Measurements from ENCODE around the gene ZFAND6.

Gene ZFAND6

GRCh38 chr15:80052597-80053304, 6.7 kb upstream of the ZFAND6 start:
- DNase-seq, result no peak

- DNase-seq, result no peak
These were observed 3.5 kb upstream of the ZFAND6 start for GRCh38 chr15:80055933-80056332.

GRCh38 chr15:80058044-80058443, 1.4 kb upstream of the ZFAND6 start:
- no peak for DNase-seq

GRCh38 chr15:80059786-80060355, 395 bp downstream of the ZFAND6 start:
- peak; percentile 69 for DNase-seq

- DNase-seq, result peak; percentile 37
These were observed 1.0 kb downstream of the ZFAND6 start for GRCh38 chr15:80060356-80061006.

GRCh38 chr15:80061582-80061981, 2.1 kb downstream of the ZFAND6 start:
- no peak for DNase-seq

GRCh38 chr15:80066912-80067311, 7.4 kb downstream of the ZFAND6 start:
- DNase-seq, result no peak

GRCh38 chr15:80068578-80068977, 9.1 kb downstream of the ZFAND6 start:
- DNase-seq, result no peak

GRCh38 chr15:80070840-80071239, 11.4 kb downstream of the ZFAND6 start:
- no peak for DNase-seq

GRCh38 chr15:80071652-80072051, 12.2 kb downstream of the ZFAND6 start:
- DNase-seq, result no peak

- peak; percentile 95 for DNase-seq
These were observed 13.0 kb downstream of the ZFAND6 start for GRCh38 chr15:80072285-80072994.

- DNase-seq, result no peak
These were observed 13.7 kb downstream of the ZFAND6 start for GRCh38 chr15:80073197-80073596.

- no peak for DNase-seq
These were observed 17.1 kb downstream of the ZFAND6 start for GRCh38 chr15:80076321-80077318.

- no peak for DNase-seq
These were observed 21.9 kb downstream of the ZFAND6 start for GRCh38 chr15:80081390-80081789.

GRCh38 chr15:80087104-80087503, 27.6 kb downstream of the ZFAND6 start:
- no peak for DNase-seq

- no peak for DNase-seq
These were observed 30.6 kb downstream of the ZFAND6 start for GRCh38 chr15:80090041-80090440.

GRCh38 chr15:80090879-80091503, 31.5 kb downstream of the ZFAND6 start:
- DNase-seq, result no peak

- DNase-seq, result peak; percentile 86
These were observed 34.5 kb downstream of the ZFAND6 start for GRCh38 chr15:80093854-80094418.

GRCh38 chr15:80095511-80095910, 36.0 kb downstream of the ZFAND6 start:
- DNase-seq, result no peak

- no peak for DNase-seq
These were observed 36.5 kb downstream of the ZFAND6 start for GRCh38 chr15:80095969-80096368.

GRCh38 chr15:80098341-80098740, 38.9 kb downstream of the ZFAND6 start:
- DNase-seq, result no peak

- no peak for DNase-seq
These were observed 39.8 kb downstream of the ZFAND6 start for GRCh38 chr15:80099241-80099640.
